ENCODE measurements around the gene S100A10. TPM values are rescaled to one million over a fixed set of nuclear protein-coding genes. Genes with fewer than 3 reads are reported as not detected.

S100A10 gene
- total RNA-seq, 1 experiment from 2014 or later: 161 TPM

- TF ChIP-seq MLX (CRISPR knock-in tag; IDR thresholded peaks at IDR 0.05) (no peak), PRRX2 (CRISPR knock-in tag; IDR thresholded peaks at IDR 0.05) (no peak), RELA (CRISPR knock-in tag; IDR thresholded peaks at IDR 0.05; ENCODE audit: borderline replicate concordance) (no peak), ZNF416 (CRISPR knock-in tag; IDR thresholded peaks at IDR 0.05) (no peak), EMX1 (CRISPR knock-in tag; IDR thresholded peaks at IDR 0.05) (no peak), ATF6 (CRISPR knock-in tag; IDR thresholded peaks at IDR 0.05) (no peak), AR (CRISPR knock-in tag; IDR thresholded peaks at IDR 0.05) (no peak), ZNF317 (CRISPR knock-in tag; IDR thresholded peaks at IDR 0.05; ENCODE audit: borderline replicate concordance, low read depth) (no peak), ETV6 (CRISPR knock-in tag; IDR thresholded peaks at IDR 0.05) (no peak), IRF1 (CRISPR knock-in tag; IDR thresholded peaks at IDR 0.05) (no peak)
Measured at GRCh38 chr1:151977662-151978230, 15.9 kb downstream of the S100A10 start (continued).

- no peak for TF ChIP-seq ERG (CRISPR knock-in tag; IDR thresholded peaks at IDR 0.05)
- TF ChIP-seq ZNF138 (CRISPR knock-in tag; conservative IDR thresholded peaks at IDR 0.05): no peak
- TF ChIP-seq PRRX2 (CRISPR knock-in tag; IDR thresholded peaks at IDR 0.05): no peak
- TF ChIP-seq CREB1 (CRISPR knock-in tag; IDR thresholded peaks at IDR 0.05): no peak
- no peak for TF ChIP-seq ZNF425 (CRISPR knock-in tag; conservative IDR thresholded peaks at IDR 0.05)
- TF ChIP-seq ZNF219 (CRISPR knock-in tag; IDR thresholded peaks at IDR 0.05; ENCODE audit: borderline replicate concordance): no peak
- no peak for TF ChIP-seq OVOL2 (CRISPR knock-in tag; IDR thresholded peaks at IDR 0.05; ENCODE audit: borderline replicate concordance)
- TF ChIP-seq ZBTB21 (CRISPR knock-in tag; IDR thresholded peaks at IDR 0.05; ENCODE audit: borderline replicate concordance): no peak
- no peak for TF ChIP-seq GABPB1 (CRISPR knock-in tag; IDR thresholded peaks at IDR 0.05)
- TF ChIP-seq TCF7 (CRISPR knock-in tag; IDR thresholded peaks at IDR 0.05; ENCODE audit: low read depth): no peak
- no peak for TF ChIP-seq ZNF423 (CRISPR knock-in tag; IDR thresholded peaks at IDR 0.05)
- TF ChIP-seq NR1H2 (CRISPR knock-in tag; IDR thresholded peaks at IDR 0.05): no peak
- Mint-ChIP-seq H3K9me3 (no peaks in the 10 kb centered on the region), H3K27ac (no peak overlapping the region), H3K4me1 (peaks cover 27% of the 10 kb centered on the region), H3K27me3 (ENCODE audit: low read depth) (no peaks in the 10 kb centered on the region; the same call in 1 of the 2 replicates), H3K36me3 (peaks cover 7% of the 10 kb centered on the region), H3K4me3 (no peak overlapping the region)
- ChIA-PET POLR2A (no interaction called here), CTCF (interaction anchor here (0.7 to 2.5 kb wide), 6 partner anchors 9 to 43 kb away, joined by 3 to 15 read pairs (median 5); no protein-coding TSS in a partner anchor)
- ATAC-seq: no peak
- DNase-seq (ENCODE audit: low spot score): no peak
Measured at GRCh38 chr1:151976858-151977257, 16.8 kb downstream of the S100A10 start.

Data from WTC11 (cell line).